Activated naive CD8-positive, alpha-beta T cell treated with anti-CD3 and anti-CD28 coated beads, Interleukin-2, amount 50 U/mL, for 24 hours (primary cell): Measurements from ENCODE around the gene METTL27.

ENCODE experiments used
- ATAC-seq: fragments of 150-1000 bp; cut with Tn5 transposase; one replicate; pipeline ENCODE4 v1.10.0; 2021
- DNase-seq: peaks from one replicate; pipeline ENCODE4 v3.0.0; 2021
- H3K27ac Mint-ChIP-seq: one replicate; pipeline ENCODE4 v1.8.0; 2021; ENCODE audit warnings: mild to moderate bottlenecking, mixed read lengths
- H3K27me3 Mint-ChIP-seq: one replicate; pipeline ENCODE4 v1.8.0; 2021; ENCODE audit warnings: mixed read lengths
- H3K36me3 Mint-ChIP-seq: one replicate; pipeline ENCODE4 v1.8.0; 2021; ENCODE audit warnings: low read depth, mixed read lengths
- H3K4me1 Mint-ChIP-seq: one replicate; pipeline ENCODE4 v1.8.0; 2021; ENCODE audit warnings: mixed read lengths
- H3K4me3 Mint-ChIP-seq: one replicate; pipeline ENCODE4 v1.8.0; 2021; ENCODE audit warnings: mild to moderate bottlenecking, moderate library complexity, mixed read lengths
- H3K9me3 Mint-ChIP-seq: one replicate; pipeline ENCODE4 v1.8.0; 2021; ENCODE audit warnings: mixed read lengths

The METTL27 gene

GRCh38 chr7:73834626-73835191 is 7.6 kb downstream of the METTL27 start:
- no peaks in the 10 kb centered on the region for H3K36me3 Mint-ChIP-seq

GRCh38 chr7:73833251-73833919 is 8.9 kb downstream of the METTL27 start:
- Mint-ChIP-seq H3K27ac (no peak overlapping the region), H3K4me1 (peaks cover 9% of the 10 kb centered on the region), H3K4me3 (no peak overlapping the region), H3K27me3 (peaks cover 2% of the 10 kb centered on the region), H3K36me3 (no peaks in the 10 kb centered on the region), H3K9me3 (no peaks in the 10 kb centered on the region)
- ATAC-seq, result no peak
- no peak for DNase-seq

More at GRCh38 chr7:73834626-73835191, 7.6 kb downstream of the METTL27 start:
- no peak overlapping the region for H3K4me3 Mint-ChIP-seq
- H3K4me1 Mint-ChIP-seq, result peaks cover under 1% of the 10 kb centered on the region
- no peaks in the 10 kb centered on the region for H3K9me3 Mint-ChIP-seq
- ATAC-seq, result no peak
- no peak overlapping the region for H3K27ac Mint-ChIP-seq
- DNase-seq, result no peak
- peaks cover under 1% of the 10 kb centered on the region for H3K27me3 Mint-ChIP-seq

GRCh38 chr7:73832806-73833205 is 9.5 kb downstream of the METTL27 start:
- no peak overlapping the region for H3K27ac Mint-ChIP-seq
- peaks cover 2% of the 10 kb centered on the region for H3K27me3 Mint-ChIP-seq
- H3K9me3 Mint-ChIP-seq, result no peaks in the 10 kb centered on the region
- no peaks in the 10 kb centered on the region for H3K36me3 Mint-ChIP-seq
- peaks cover 13% of the 10 kb centered on the region for H3K4me1 Mint-ChIP-seq
- no peak overlapping the region for H3K4me3 Mint-ChIP-seq
- DNase-seq (no peak), ATAC-seq (no peak)

GRCh38 chr7:73831834-73832651 is 10.3 kb downstream of the METTL27 start:
- H3K4me1 Mint-ChIP-seq, result peaks cover 21% of the 10 kb centered on the region
- DNase-seq (no peak), ATAC-seq (no peak)
- no peak overlapping the region for H3K27ac Mint-ChIP-seq
- no peaks in the 10 kb centered on the region for H3K9me3 Mint-ChIP-seq
- H3K4me3 Mint-ChIP-seq, result no peak overlapping the region
- no peaks in the 10 kb centered on the region for H3K36me3 Mint-ChIP-seq
- H3K27me3 Mint-ChIP-seq, result peaks cover 2% of the 10 kb centered on the region

GRCh38 chr7:73831584-73831833 is 10.8 kb downstream of the METTL27 start:
- no peaks in the 10 kb centered on the region for H3K36me3 Mint-ChIP-seq
- H3K27me3 Mint-ChIP-seq, result peaks cover 6% of the 10 kb centered on the region
- no peaks in the 10 kb centered on the region for H3K9me3 Mint-ChIP-seq
- no peak overlapping the region for H3K27ac Mint-ChIP-seq
- H3K4me3 Mint-ChIP-seq, result no peak overlapping the region
- ATAC-seq (no peak), DNase-seq (no peak)
- peaks cover 26% of the 10 kb centered on the region for H3K4me1 Mint-ChIP-seq

GRCh38 chr7:73830681-73831583 is 11.4 kb downstream of the METTL27 start, which contains the start of gene CLDN4:
TSS of gene CLDN4 (plus strand) at chr7:73830996. CDS start at chr7:73831202, 206 bp downstream.
- Mint-ChIP-seq H3K9me3 (no peaks in the 10 kb centered on the region), H3K27me3 (peaks cover 6% of the 10 kb centered on the region), H3K4me1 (peaks cover 27% of the 10 kb centered on the region), H3K4me3 (no peak within 1 kb of the TSS), H3K27ac (no peak within 1 kb of the TSS), H3K36me3 (no peaks in the 10 kb centered on the region)
- ATAC-seq, result no peak
- no peak for DNase-seq

GRCh38 chr7:73829921-73830680 is 12.2 kb downstream of the METTL27 start:
- peaks cover 27% of the 10 kb centered on the region for H3K4me1 Mint-ChIP-seq

GRCh38 chr7:73829505-73829904 is 12.8 kb downstream of the METTL27 start:
- Mint-ChIP-seq H3K27me3 (peaks cover 6% of the 10 kb centered on the region), H3K27ac (no peak overlapping the region), H3K4me1 (peaks cover 27% of the 10 kb centered on the region), H3K9me3 (no peaks in the 10 kb centered on the region), H3K36me3 (no peaks in the 10 kb centered on the region), H3K4me3 (no peak overlapping the region)
- ATAC-seq, result no peak
- DNase-seq, result no peak

More at GRCh38 chr7:73829921-73830680, 12.2 kb downstream of the METTL27 start:
- H3K9me3 Mint-ChIP-seq, result no peaks in the 10 kb centered on the region
- H3K4me3 Mint-ChIP-seq, result no peak overlapping the region
- H3K27me3 Mint-ChIP-seq, result peaks cover 6% of the 10 kb centered on the region
- H3K27ac Mint-ChIP-seq, result no peak overlapping the region
- no peaks in the 10 kb centered on the region for H3K36me3 Mint-ChIP-seq
- no peak for ATAC-seq
- no peak for DNase-seq

GRCh38 chr7:73828972-73829371 is 13.3 kb downstream of the METTL27 start:
- H3K4me1 Mint-ChIP-seq, result peaks cover 27% of the 10 kb centered on the region
- H3K4me3 Mint-ChIP-seq, result no peak overlapping the region
- no peak overlapping the region for H3K27ac Mint-ChIP-seq
- no peak for ATAC-seq
- H3K36me3 Mint-ChIP-seq, result no peaks in the 10 kb centered on the region
- DNase-seq, result no peak
- peaks cover 6% of the 10 kb centered on the region for H3K27me3 Mint-ChIP-seq
- H3K9me3 Mint-ChIP-seq, result no peaks in the 10 kb centered on the region

- ATAC-seq (peak; percentile 84), DNase-seq (peak; percentile 23)
- Mint-ChIP-seq H3K27me3 (peaks cover 8% of the 10 kb centered on the region), H3K4me3 (no peak overlapping the region), H3K9me3 (no peaks in the 10 kb centered on the region), H3K4me1 (peaks cover 27% of the 10 kb centered on the region), H3K36me3 (no peaks in the 10 kb centered on the region), H3K27ac (no peak overlapping the region)
These were observed 14.1 kb downstream of the METTL27 start for GRCh38 chr7:73828107-73828803.

GRCh38 chr7:73827567-73828106 is 14.7 kb downstream of the METTL27 start:
- Mint-ChIP-seq H3K4me1 (peaks cover 27% of the 10 kb centered on the region), H3K27ac (no peak overlapping the region), H3K36me3 (no peaks in the 10 kb centered on the region), H3K9me3 (no peaks in the 10 kb centered on the region), H3K27me3 (peaks cover 10% of the 10 kb centered on the region), H3K4me3 (no peak overlapping the region)
- DNase-seq, result no peak
- ATAC-seq, result no peak

GRCh38 chr7:73824986-73825385 is 17.3 kb downstream of the METTL27 start:
- Mint-ChIP-seq H3K36me3 (no peaks in the 10 kb centered on the region), H3K4me3 (no peak overlapping the region), H3K27me3 (peaks cover 10% of the 10 kb centered on the region), H3K4me1 (peaks cover 27% of the 10 kb centered on the region), H3K27ac (no peak overlapping the region), H3K9me3 (no peaks in the 10 kb centered on the region)
- DNase-seq, result no peak
- no peak for ATAC-seq

- Mint-ChIP-seq H3K27ac (no peak overlapping the region), H3K9me3 (no peaks in the 10 kb centered on the region), H3K27me3 (peaks cover 8% of the 10 kb centered on the region), H3K4me1 (peaks cover 23% of the 10 kb centered on the region), H3K4me3 (no peak overlapping the region), H3K36me3 (no peaks in the 10 kb centered on the region)
- DNase-seq, result no peak
- no peak for ATAC-seq
These were observed 18.3 kb downstream of the METTL27 start for GRCh38 chr7:73823873-73824592.
